Fibroblast of pulmonary artery (primary cell): ENCODE data around the gene GPR3.

Source experiments
- DNase-seq: peaks from one replicate; pipeline ENCODE4 v3.0.0-alpha.2; 2010; ENCODE audit warnings: low read depth
- H3K4me3 ChIP-seq: replicated peaks from 2 replicates; pipeline ENCODE4 v1.5.1; 2011; ENCODE audit warnings: low read depth, mild to moderate bottlenecking, control low read depth, low read length, moderate library complexity
- CTCF ChIP-seq: IDR thresholded peaks from 2 replicates; pipeline ENCODE4 v1.5.1; 2011; ENCODE audit warnings: mild to moderate bottlenecking, control low read depth, low read length, inconsistent platforms; ENCODE audit errors: missing control alignments

Gene GPR3

GRCh38 chr1:27418326-27419185 lies 26.1 kb downstream of the GPR3 start:
- DNase-seq: peak; percentile 95
- H3K4me3 ChIP-seq: no peak overlapping the region

GRCh38 chr1:27423709-27424108 lies 31.3 kb downstream of the GPR3 start:
- no peak overlapping the region for H3K4me3 ChIP-seq
- no peak for TF ChIP-seq CTCF
- no peak for DNase-seq

More at GRCh38 chr1:27418326-27419185, 26.1 kb downstream of the GPR3 start:
- TF ChIP-seq CTCF: no peak

GRCh38 chr1:27427329-27427728 lies 34.9 kb downstream of the GPR3 start:
- H3K4me3 ChIP-seq: no peak overlapping the region
- no peak for TF ChIP-seq CTCF

DNA sequence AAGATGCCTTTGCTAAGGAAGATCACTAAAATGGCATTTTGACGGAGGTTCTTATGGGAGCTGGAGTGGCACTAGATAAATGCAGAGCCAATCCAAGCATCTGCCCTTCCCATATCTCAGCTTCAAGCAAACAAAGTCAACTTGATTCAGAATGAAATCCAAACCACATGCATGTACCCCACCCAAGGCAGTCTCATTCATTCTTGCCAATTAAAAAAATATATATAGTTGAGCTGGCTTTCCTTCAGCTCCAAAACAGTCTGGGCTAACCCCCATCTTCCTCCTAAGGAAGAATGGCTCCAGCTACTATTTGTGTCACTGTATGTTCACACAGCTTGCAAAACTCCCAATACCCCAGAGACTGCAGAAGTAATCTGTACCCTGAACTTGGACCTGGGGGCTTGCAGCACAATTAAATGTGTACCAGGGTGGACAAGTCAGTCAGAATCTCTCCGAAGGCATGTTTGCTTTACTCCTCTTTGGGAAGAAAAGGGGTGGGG lies 35.4 kb downstream of the GPR3 start:
- TF ChIP-seq CTCF: no peak

More at GRCh38 chr1:27427329-27427728, 34.9 kb downstream of the GPR3 start:
- no peak for DNase-seq

DNA sequence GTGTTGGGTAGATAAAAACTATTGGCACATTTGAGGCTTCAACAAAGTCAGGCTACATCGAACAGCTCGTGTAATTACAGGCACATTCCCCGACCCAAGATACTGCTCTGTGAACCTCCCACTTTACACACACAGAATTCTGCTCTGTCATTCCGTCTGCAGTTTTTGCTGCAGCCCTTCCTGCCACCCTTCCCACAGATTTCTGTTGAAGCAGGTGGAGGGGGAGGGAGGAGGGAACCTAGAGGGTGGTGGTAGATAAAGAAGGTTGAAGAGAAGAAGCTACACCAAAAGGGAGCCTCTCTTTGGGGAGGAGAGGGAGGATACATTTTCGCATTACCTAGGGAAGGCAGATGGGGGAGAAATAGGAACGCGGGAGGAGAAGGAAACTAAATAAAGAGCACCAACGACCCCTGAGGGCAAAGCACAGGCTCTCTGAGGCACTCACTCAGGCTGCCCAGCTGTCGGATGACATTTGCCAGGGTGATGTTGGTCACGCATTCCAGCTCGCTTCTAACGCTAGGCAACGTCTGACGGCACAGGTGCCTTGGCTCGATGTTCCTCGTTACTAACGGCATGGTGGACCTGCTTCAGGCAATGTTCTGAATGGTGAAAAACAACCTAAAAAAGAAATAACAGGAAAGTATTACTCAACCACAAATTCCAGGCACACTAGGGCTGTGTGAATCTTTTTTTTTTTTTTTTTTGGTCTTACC lies 36.0 kb downstream of the GPR3 start:
- H3K4me3 ChIP-seq: no peak overlapping the region
- TF ChIP-seq CTCF: no peak
- DNase-seq: peak; percentile 42

More for the DNA sequence above, 35.4 kb downstream of the GPR3 start:
- H3K4me3 ChIP-seq: no peak overlapping the region
- DNase-seq: no peak

DNA sequence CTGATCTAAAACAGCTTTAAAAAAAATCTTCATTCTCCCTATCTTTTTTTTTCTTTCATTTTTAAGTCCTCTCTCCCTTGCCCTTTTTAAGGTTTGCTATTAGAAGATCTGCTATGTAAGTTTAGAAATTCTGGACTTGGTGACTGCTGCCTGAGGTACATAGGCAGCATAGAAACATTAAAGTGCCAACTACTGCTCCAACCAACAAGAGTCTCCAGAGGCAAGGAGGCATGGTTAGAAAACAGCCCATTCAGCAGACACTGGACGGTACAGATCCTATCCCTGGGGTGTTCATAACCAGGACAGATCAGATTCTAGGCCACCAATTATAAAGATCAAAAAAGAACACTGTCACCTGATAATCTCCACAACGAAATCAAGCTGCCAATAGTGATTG lies 36.6 kb downstream of the GPR3 start:
- no peak for DNase-seq
- H3K4me3 ChIP-seq: no peak overlapping the region

More for the DNA sequence above, 36.6 kb downstream of the GPR3 start:
- no peak for TF ChIP-seq CTCF
